Measurements from ENCODE around the gene LINC01488. TPM values are rescaled to one million over a fixed set of nuclear protein-coding genes. Genes with fewer than 3 reads are reported as not detected.

LINC01488 gene
- total RNA-seq, 1 donor from 2014 or later: not detected

GRCh38 chr11:69465236-69466000 lies 16.0 kb upstream of the LINC01488 start:
- H3K9ac ChIP-seq (ENCODE audit: low read length): no peak overlapping the region
- H3K9me3 ChIP-seq (ENCODE audit: insufficient read depth, low read depth, low read length): peaks cover 20% of the 10 kb centered on the region
- Mint-ChIP-seq H3K4me1 (ENCODE audit: low read depth, unreplicated experiment) (peaks cover 4% of the 10 kb centered on the region), H3K36me3 (ENCODE audit: low read depth, unreplicated experiment) (peaks cover 4% of the 10 kb centered on the region), H3K27ac (ENCODE audit: unreplicated experiment) (no peak overlapping the region), H3K27me3 (ENCODE audit: low read depth, unreplicated experiment) (peaks cover 50% of the 10 kb centered on the region), H3K4me3 (ENCODE audit: unreplicated experiment) (no peak overlapping the region), H3K9me3 (ENCODE audit: unreplicated experiment) (peaks cover 16% of the 10 kb centered on the region)
- H3K27ac ChIP-seq (ENCODE audit: low read depth, low read length): no peak overlapping the region
- H4K20me1 ChIP-seq (ENCODE audit: insufficient read depth, low read length): no peaks in the 10 kb centered on the region
- no peak for TF ChIP-seq EZH2 (IDR thresholded peaks at IDR 0.05; ENCODE audit: insufficient read depth, low read length)
- TF ChIP-seq, protein P1, sequence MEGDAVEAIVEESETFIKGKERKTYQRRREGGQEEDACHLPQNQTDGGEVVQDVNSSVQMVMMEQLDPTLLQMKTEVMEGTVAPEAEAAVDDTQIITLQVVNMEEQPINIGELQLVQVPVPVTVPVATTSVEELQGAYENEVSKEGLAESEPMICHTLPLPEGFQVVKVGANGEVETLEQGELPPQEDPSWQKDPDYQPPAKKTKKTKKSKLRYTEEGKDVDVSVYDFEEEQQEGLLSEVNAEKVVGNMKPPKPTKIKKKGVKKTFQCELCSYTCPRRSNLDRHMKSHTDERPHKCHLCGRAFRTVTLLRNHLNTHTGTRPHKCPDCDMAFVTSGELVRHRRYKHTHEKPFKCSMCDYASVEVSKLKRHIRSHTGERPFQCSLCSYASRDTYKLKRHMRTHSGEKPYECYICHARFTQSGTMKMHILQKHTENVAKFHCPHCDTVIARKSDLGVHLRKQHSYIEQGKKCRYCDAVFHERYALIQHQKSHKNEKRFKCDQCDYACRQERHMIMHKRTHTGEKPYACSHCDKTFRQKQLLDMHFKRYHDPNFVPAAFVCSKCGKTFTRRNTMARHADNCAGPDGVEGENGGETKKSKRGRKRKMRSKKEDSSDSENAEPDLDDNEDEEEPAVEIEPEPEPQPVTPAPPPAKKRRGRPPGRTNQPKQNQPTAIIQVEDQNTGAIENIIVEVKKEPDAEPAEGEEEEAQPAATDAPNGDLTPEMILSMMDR (IDR thresholded peaks at IDR 0.05; ENCODE audit: insufficient read depth, low read depth, low read length): no peak
- no peaks in the 10 kb centered on the region for H3K27me3 ChIP-seq (ENCODE audit: insufficient read depth, low read length)
- no peaks in the 10 kb centered on the region for H3K36me3 ChIP-seq (ENCODE audit: insufficient read depth, low read length)
- H3K4me2 ChIP-seq (ENCODE audit: low read length): no peak overlapping the region
- no peaks in the 10 kb centered on the region for H3K79me2 ChIP-seq (ENCODE audit: insufficient read depth, low read length)
- FAIRE-seq: no peak
- DNase-seq (ENCODE audit: low read depth): no peak
- H3K4me1 ChIP-seq (ENCODE audit: insufficient read depth, low read length): peaks cover 6% of the 10 kb centered on the region
- no peak overlapping the region for H2AFZ ChIP-seq (ENCODE audit: low read depth, low read length)
- H3K4me3 ChIP-seq (ENCODE audit: insufficient read depth, low read depth, low read length): no peak overlapping the region

GRCh38 chr11:69466039-69466438 lies 15.4 kb upstream of the LINC01488 start:
- DNase-seq (ENCODE audit: low read depth) (no peak), FAIRE-seq (no peak)
- H3K36me3 Mint-ChIP-seq (ENCODE audit: low read depth, unreplicated experiment): peaks cover 2% of the 10 kb centered on the region
- peaks cover 48% of the 10 kb centered on the region for H3K27me3 Mint-ChIP-seq (ENCODE audit: low read depth, unreplicated experiment)
- Histone ChIP-seq H3K27ac (ENCODE audit: low read depth, low read length) (no peak overlapping the region), H3K79me2 (ENCODE audit: insufficient read depth, low read length) (no peaks in the 10 kb centered on the region), H3K4me2 (ENCODE audit: low read length) (no peak overlapping the region), H3K9me3 (ENCODE audit: insufficient read depth, low read depth, low read length) (peaks cover 15% of the 10 kb centered on the region), H3K9ac (ENCODE audit: low read length) (no peak overlapping the region), H3K4me3 (ENCODE audit: insufficient read depth, low read depth, low read length) (no peak overlapping the region), H3K36me3 (ENCODE audit: insufficient read depth, low read length) (no peaks in the 10 kb centered on the region), H3K4me1 (ENCODE audit: insufficient read depth, low read length) (peaks cover 6% of the 10 kb centered on the region), H4K20me1 (ENCODE audit: insufficient read depth, low read length) (no peaks in the 10 kb centered on the region), H3K27me3 (ENCODE audit: insufficient read depth, low read length) (no peaks in the 10 kb centered on the region), H2AFZ (ENCODE audit: low read depth, low read length) (no peak overlapping the region)
- peaks cover 9% of the 10 kb centered on the region for H3K9me3 Mint-ChIP-seq (ENCODE audit: unreplicated experiment)
- H3K4me3 Mint-ChIP-seq (ENCODE audit: unreplicated experiment): no peak overlapping the region
- no peak for TF ChIP-seq EZH2 (IDR thresholded peaks at IDR 0.05; ENCODE audit: insufficient read depth, low read length)
- TF ChIP-seq, protein P1 (IDR thresholded peaks at IDR 0.05; ENCODE audit: insufficient read depth, low read depth, low read length): no peak
- H3K27ac Mint-ChIP-seq (ENCODE audit: unreplicated experiment): no peak overlapping the region
- H3K4me1 Mint-ChIP-seq (ENCODE audit: low read depth, unreplicated experiment): peaks cover 2% of the 10 kb centered on the region

DNA sequence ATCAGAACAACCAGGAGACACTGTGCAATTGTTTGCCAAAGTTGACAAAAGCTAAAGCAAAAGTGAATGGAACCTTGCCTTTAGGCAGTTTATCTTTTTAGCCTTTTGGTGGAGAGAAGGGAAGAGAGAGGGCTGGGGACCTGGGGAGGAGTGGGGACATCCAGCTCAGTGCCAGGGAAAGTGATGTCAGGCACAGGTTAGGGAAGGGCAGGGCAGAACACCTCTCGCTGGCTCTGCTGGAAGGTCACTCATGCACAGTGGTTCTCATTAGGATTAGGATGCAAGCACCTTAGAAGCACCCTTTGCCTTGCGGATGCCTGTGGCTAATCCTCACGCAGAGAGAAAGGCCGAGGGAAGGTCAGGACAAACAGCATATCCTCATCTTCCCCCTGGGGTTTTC lies 14.3 kb upstream of the LINC01488 start:
- no peaks in the 10 kb centered on the region for H3K27me3 ChIP-seq (ENCODE audit: insufficient read depth, low read length)
- H3K36me3 ChIP-seq (ENCODE audit: insufficient read depth, low read length): no peaks in the 10 kb centered on the region
- H3K36me3 Mint-ChIP-seq (ENCODE audit: low read depth, unreplicated experiment): peaks cover 2% of the 10 kb centered on the region
- peaks cover 4% of the 10 kb centered on the region for H3K9me3 ChIP-seq (ENCODE audit: insufficient read depth, low read depth, low read length)
- no peak overlapping the region for H3K9ac ChIP-seq (ENCODE audit: low read length)
- H3K27me3 Mint-ChIP-seq (ENCODE audit: low read depth, unreplicated experiment): peaks cover 47% of the 10 kb centered on the region
- peaks cover 6% of the 10 kb centered on the region for H3K9me3 Mint-ChIP-seq (ENCODE audit: unreplicated experiment)
- H3K27ac Mint-ChIP-seq (ENCODE audit: unreplicated experiment): no peak overlapping the region
- H3K4me2 ChIP-seq (ENCODE audit: low read length): no peak overlapping the region
- no peak overlapping the region for H3K4me3 Mint-ChIP-seq (ENCODE audit: unreplicated experiment)
- H3K4me1 Mint-ChIP-seq (ENCODE audit: low read depth, unreplicated experiment): peaks cover 2% of the 10 kb centered on the region
- FAIRE-seq (no peak), DNase-seq (ENCODE audit: low read depth) (no peak)
- peaks cover 16% of the 10 kb centered on the region for H3K4me1 ChIP-seq (ENCODE audit: insufficient read depth, low read length)
- no peaks in the 10 kb centered on the region for H3K79me2 ChIP-seq (ENCODE audit: insufficient read depth, low read length)
- no peak overlapping the region for H3K4me3 ChIP-seq (ENCODE audit: insufficient read depth, low read depth, low read length)
- no peak overlapping the region for H3K27ac ChIP-seq (ENCODE audit: low read depth, low read length)
- no peak overlapping the region for H2AFZ ChIP-seq (ENCODE audit: low read depth, low read length)
- TF ChIP-seq, protein P1 (IDR thresholded peaks at IDR 0.05; ENCODE audit: insufficient read depth, low read depth, low read length): no peak
- TF ChIP-seq EZH2 (IDR thresholded peaks at IDR 0.05; ENCODE audit: insufficient read depth, low read length): no peak
- H4K20me1 ChIP-seq (ENCODE audit: insufficient read depth, low read length): no peaks in the 10 kb centered on the region
